GM19468 (cell line): ENCODE results near the gene ZNF524.

Experiments used
- ATAC-seq: cut with Tn5 transposase; IDR thresholded peaks from one replicate; pipeline ENCODE4 v1.9.1; 2021; ENCODE audit warnings: mild to moderate bottlenecking, moderate library complexity, moderate number of reproducible peaks; ENCODE audit not compliant: unreplicated experiment; ENCODE audit errors: extremely low read depth

ZNF524 gene

DNA sequence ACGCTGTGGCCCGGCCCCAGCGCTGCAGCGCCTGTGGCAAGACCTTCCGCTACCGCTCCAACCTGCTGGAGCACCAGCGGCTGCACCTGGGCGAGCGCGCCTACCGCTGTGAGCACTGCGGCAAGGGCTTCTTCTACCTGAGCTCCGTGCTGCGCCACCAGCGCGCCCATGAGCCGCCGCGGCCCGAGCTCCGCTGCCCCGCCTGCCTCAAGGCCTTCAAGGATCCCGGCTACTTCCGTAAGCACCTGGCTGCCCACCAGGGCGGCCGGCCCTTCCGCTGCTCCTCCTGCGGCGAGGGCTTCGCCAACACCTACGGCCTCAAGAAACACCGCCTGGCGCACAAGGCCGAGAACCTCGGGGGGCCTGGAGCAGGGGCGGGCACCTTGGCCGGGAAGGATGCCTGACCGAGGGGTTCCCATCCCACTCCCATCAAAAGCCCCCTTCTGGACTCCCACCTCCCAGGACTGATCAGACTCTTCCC is 16.3 kb downstream of the ZNF524 start:
- no peak for ATAC-seq

DNA sequence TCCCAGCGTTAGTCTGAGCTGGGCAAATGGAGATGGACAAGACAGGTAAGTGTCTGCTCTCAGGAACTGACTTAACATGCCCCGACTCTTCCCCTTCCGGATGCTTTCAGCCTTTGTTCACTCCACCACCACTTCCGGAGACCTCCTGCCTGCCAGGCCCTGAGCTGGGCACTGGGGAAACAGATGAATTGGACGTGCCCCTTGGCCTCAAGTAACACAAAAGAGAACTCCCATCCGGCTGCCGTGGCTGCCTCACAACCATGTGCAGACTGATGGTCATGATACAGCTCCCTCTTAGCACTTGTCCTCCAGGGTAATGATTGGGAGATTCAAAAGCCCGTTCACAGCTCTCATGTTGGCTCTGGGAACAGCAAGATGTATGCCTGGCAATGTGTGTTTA is 17.3 kb downstream of the ZNF524 start:
- no peak for ATAC-seq

- ATAC-seq: no peak
These were observed 18.3 kb downstream of the ZNF524 start for GRCh38 chr19:55618426-55618825.

GRCh38 chr19:55619286-55619685 is 19.2 kb downstream of the ZNF524 start:
- ATAC-seq: no peak

- ATAC-seq: no peak
These were observed 20.5 kb downstream of the ZNF524 start for GRCh38 chr19:55620410-55621204.

- no peak for ATAC-seq
These were observed 21.2 kb downstream of the ZNF524 start for GRCh38 chr19:55621205-55621672.

DNA sequence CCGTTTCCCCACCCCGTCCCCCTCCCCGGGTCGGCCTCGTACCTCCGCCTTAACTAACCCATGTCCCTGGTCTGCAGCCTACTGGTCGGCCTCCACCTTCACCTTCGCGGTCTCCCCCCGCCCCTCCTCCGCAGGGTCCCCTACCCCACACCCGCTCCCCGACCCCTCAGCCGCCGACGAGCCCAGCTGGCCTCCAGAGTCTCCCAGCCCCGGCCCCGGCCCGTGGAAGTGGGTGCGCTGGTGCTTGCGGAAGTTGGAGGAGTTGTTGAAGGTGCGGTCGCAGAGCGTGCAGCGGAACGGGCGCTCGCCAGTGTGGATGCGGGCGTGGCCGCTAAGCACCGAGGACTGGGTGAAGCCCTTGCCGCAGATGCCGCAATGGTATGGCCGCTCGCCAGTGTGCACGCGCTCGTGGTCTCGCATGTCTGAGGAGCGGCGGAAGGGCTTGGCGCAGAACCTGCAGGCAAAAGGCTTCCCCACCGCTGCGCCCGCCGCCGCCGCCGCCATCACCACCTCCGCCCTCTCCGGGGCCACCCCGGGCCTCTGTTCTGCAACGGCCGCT is 21.7 kb downstream of the ZNF524 start:
- no peak for ATAC-seq

- no peak for ATAC-seq
These were observed 22.3 kb downstream of the ZNF524 start for GRCh38 chr19:55622242-55622969.

- no peak for ATAC-seq
These were observed 23.0 kb downstream of the ZNF524 start for GRCh38 chr19:55623130-55623529.

- no peak for ATAC-seq
These were observed 23.5 kb downstream of the ZNF524 start for GRCh38 chr19:55623561-55623960.

GRCh38 chr19:55624109-55625003 is 24.3 kb downstream of the ZNF524 start, which contains the start of gene ZNF784:
Gene ZNF784 (minus strand): TSS chr19:55624566. CDS start chr19:55624561, 5 bp downstream.
- no peak for ATAC-seq

DNA sequence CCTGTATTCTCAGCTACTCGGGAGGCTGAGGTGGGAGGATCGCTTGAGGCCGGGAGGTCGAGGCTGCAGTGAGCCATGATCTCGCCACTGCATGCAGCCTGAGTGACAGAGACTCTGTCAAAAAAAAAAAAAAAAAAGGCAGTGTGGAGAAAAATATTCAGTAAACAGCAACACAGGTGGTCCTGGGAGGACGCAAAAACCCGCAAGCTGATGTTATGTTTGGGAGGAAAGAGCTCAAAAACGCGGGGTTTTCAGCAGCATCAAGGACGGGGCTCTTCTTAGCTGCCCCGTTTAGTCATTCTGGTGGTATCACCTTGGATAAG is 24.9 kb downstream of the ZNF524 start:
- no peak for ATAC-seq

DNA sequence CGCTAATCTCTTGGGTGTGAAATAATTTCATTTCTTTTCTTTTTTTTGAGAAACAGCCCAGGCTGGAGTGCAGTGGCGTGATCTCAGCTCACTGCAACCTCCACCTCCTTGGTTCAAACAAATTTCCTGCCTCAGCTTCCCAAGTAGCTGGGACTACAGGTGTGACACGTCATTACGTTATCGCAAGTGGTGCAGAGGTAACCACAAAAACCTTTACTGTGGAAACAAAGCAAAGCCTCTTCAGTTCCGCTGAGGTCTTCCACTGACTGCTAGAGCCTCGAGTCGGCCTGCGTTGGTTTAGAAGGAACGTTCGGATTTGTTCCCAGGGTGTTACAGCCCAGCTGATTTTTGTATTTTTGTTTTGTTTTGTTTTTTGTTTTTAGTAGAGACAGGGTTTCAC is 26.3 kb downstream of the ZNF524 start:
- no peak for ATAC-seq

DNA sequence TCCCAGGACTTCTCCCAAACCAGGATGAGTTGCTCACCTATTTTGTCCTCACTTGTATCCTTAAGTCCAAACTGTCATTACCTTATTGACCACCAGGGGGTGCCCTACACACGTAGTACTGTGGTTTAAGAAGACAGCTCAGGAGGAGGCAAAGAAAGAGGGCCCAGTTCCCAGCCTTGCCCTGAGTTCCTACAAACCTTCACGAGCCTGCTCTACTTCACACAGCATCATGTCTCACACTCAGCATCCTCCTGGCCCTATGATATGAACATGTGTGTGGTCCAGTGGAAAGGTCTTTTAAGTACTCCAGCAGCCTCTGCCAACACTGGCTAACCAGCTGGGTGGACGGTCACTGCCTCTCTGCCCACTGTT is 32.4 kb downstream of the ZNF524 start:
- ATAC-seq: no peak

GRCh38 chr19:55633861-55634260 is 33.8 kb downstream of the ZNF524 start:
- no peak for ATAC-seq

- no peak for ATAC-seq
These were observed 35.2 kb downstream of the ZNF524 start for GRCh38 chr19:55635334-55635717.

DNA sequence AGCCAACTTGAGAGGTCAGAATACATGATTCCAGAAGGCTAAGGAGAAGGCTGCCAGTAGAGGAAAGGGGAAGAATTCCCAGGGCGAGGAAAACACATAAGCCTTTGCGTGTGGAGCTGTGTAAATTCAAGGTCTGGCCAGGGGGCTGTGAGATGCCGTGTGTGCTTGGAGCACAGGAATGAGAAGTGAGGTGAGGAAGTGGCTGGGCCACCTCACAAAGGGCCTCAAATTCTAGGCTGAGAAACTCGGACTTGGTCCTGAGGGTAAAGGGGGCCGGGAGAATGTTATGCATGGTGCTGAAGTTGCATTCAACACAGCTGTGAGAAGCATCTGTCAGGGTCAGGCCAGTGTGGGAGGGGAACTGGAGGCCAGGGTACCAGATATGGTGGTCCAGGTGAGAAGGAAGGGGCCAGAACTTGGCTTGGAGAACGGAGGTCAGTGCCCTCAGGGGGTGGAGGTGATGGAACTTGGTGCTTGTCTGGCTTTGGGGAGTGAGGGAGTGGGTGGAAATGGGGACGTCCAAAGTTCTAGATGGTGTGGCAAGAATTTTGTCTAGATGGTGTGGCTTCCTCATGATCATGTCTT is 35.9 kb downstream of the ZNF524 start:
- no peak for ATAC-seq

GRCh38 chr19:55636723-55637122 is 36.6 kb downstream of the ZNF524 start:
- ATAC-seq: no peak

DNA sequence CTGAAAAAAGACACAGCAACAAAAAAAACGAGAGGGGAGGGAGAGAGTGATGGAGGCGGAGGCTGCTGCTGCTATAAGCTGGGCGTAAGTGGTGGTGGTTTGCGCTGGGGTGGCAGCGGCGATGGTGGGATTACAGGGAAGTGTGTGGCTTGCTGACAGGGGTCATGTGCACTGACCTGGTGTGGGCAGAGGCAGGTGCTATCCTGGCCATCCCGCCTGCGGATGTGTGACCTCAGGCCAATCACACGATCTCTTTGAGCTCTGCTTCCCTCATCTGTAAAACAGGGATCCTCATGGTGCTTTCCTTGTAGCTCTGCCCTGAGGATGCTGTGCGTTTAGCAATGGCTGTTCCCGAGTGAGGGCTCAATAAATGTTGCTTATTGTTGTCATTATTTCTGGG is 37.4 kb downstream of the ZNF524 start:
- ATAC-seq: no peak

DNA sequence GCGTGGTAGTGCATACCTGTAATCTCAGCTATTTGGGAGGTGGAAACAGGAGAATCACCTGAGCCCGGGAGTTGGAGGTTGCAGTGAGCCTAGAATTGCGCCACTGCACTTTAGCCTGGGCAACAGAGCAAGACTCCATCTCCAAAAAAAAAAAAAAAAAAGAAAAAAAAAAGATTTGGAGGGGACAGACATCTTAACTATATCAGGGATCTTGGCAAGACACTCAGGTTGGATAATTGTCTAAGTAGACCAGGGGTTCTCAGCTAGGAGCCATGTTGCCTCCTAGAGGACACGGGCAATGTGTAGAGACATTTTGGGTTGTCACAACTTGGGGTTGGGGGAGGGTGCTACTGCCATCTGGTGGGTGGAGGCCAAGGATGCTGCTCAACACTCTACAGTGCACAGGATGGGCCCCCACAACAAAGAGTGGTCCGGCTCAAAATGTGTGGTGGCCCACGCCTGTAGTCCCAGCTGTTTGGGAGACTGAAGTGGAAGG is 38.8 kb downstream of the ZNF524 start:
- no peak for ATAC-seq
